ENCODE data around the gene CEP128. TPM values are rescaled to one million over a fixed set of nuclear protein-coding genes. Genes with fewer than 3 reads are reported as not detected.

CEP128 gene
- total and polyA plus RNA-seq, 2 experiments from 2014 or later, result 7.6 to 17.6 TPM

GRCh38 chr14:80538633-80539375 is 402.7 kb downstream of the CEP128 start:
- H3K36me3 ChIP-seq (ENCODE audit: insufficient read depth), result no peaks in the 10 kb centered on the region

More at GRCh38 chr14:80538633-80539375, 402.7 kb downstream of the CEP128 start:
- Histone ChIP-seq H3K9me2 (ENCODE audit: insufficient read depth) (peaks cover 2% of the 10 kb centered on the region; the same call in 1 of the 2 replicates), H3K27ac (ENCODE audit: low read depth) (no peak overlapping the region), H3K27me3 (ENCODE audit: insufficient read depth) (no peaks in the 10 kb centered on the region), H3F3A (replicated peaks; ENCODE audit: low read depth) (no peaks in the 10 kb centered on the region), H3K79me2 (replicated peaks; ENCODE audit: insufficient read depth) (no peaks in the 10 kb centered on the region), H3K4me2 (no peak overlapping the region), H3K4me1 (ENCODE audit: insufficient read depth) (no peaks in the 10 kb centered on the region), H4K20me1 (replicated peaks; ENCODE audit: insufficient read depth) (no peaks in the 10 kb centered on the region), H2AFZ (no peak overlapping the region), H3K4me3 (no peak overlapping the region)
- DNase-seq (ENCODE audit: low spot score), result no peak
- TF ChIP-seq ETS1 (IDR thresholded peaks at IDR 0.05) (no peak), ZNF331 (CRISPR knock-in tag; IDR thresholded peaks at IDR 0.05; ENCODE audit: low read depth) (no peak), JUNB (IDR thresholded peaks at IDR 0.05; ENCODE audit: unreplicated experiment) (no peak), CTCF (conservative IDR thresholded peaks at IDR 0.05; ENCODE audit: low read depth in 2 of 2) (no peak), REST (IDR thresholded peaks at IDR 0.05; ENCODE audit: unreplicated experiment) (no peak), STAT1 (IDR thresholded peaks at IDR 0.05; ENCODE audit: unreplicated experiment) (no peak), EZH2phosphoT487 (IDR thresholded peaks at IDR 0.05; ENCODE audit: unreplicated experiment) (no peak), POLR2AphosphoS5 (IDR thresholded peaks at IDR 0.05; ENCODE audit: low read depth) (no peak), EZH2 (IDR thresholded peaks at IDR 0.05; ENCODE audit: low read depth, unreplicated experiment) (no peak), ZNF462 (CRISPR knock-in tag; IDR thresholded peaks at IDR 0.05) (no peak), ZNF114 (CRISPR knock-in tag; IDR thresholded peaks at IDR 0.05) (no peak), NANOG (IDR thresholded peaks at IDR 0.05; ENCODE audit: borderline replicate concordance) (no peak), CREB1 (CRISPR knock-in tag; IDR thresholded peaks at IDR 0.05; ENCODE audit: low read depth) (no peak)
- Mint-ChIP-seq H3K36me3 (ENCODE audit: low read depth) (peaks cover 12% of the 10 kb centered on the region), H3K27ac (0 out of 2 replicates have a peak overlapping the region, but pooled peaks have one; percentile 20), H3K4me3 (no peak overlapping the region), H3K9me3 (peaks cover 8% of the 10 kb centered on the region; the same call in 2 of the 3 replicates), H3K4me1 (no peaks in the 10 kb centered on the region), H3K27me3 (ENCODE audit: insufficient read depth, low read depth, poor library complexity) (no peaks in the 10 kb centered on the region)
- no peak for ATAC-seq
